Fibroblast of lung (primary cell): ENCODE results near the gene HMGN4.

Experiments used
- EZH2 ChIP-seq: IDR thresholded peaks from 2 replicates; pipeline ENCODE4 v1.5.1; 2012; ENCODE audit warnings: low read length, control low read depth, mild to moderate bottlenecking; ENCODE audit errors: missing control alignments
- TF ChIP-seq, protein P1 (sequence below), 2 donors: IDR thresholded peaks in 1 of 2; conservative IDR thresholded peaks in 1 of 2; 1 replicate in 1 of 2; 2 replicates in 1 of 2; pipeline ENCODE4 v1.5.1; 2011 to 2012; ENCODE audit warnings: low read length in 2 of 2, control low read depth in 1 of 2, inconsistent platforms in 1 of 2, low read depth in 1 of 2, mild to moderate bottlenecking in 1 of 2

DNA sequence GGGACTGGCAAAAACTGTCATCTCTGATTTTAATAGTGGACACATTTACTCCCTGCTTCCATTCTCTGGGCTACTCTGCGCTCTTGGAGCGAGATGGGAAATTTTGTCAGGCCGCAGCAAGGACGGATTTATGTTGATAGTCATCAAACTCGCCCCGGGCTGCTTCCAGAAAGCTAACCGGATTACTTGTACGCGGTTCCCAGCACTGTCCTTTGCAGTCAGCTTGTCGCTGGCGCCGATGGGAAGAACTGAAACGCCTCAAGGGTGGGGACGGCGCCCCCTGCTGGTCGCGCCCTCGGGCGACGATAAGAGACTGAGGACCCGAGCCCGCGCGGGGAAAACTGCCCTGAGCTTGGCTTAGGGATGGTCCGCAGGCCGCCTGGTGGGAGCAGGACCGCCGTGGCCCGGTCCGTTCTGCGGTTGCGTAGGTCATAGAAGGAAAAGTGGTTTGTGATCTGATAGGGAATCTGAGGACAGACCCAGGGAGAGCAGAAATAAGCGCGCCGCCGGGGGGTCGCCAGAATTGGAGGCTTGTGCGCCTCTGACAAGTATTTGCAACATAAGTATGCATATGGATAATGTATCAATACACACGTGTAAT is 57.6 kb downstream of the HMGN4 start:
- TF ChIP-seq, protein P1, sequence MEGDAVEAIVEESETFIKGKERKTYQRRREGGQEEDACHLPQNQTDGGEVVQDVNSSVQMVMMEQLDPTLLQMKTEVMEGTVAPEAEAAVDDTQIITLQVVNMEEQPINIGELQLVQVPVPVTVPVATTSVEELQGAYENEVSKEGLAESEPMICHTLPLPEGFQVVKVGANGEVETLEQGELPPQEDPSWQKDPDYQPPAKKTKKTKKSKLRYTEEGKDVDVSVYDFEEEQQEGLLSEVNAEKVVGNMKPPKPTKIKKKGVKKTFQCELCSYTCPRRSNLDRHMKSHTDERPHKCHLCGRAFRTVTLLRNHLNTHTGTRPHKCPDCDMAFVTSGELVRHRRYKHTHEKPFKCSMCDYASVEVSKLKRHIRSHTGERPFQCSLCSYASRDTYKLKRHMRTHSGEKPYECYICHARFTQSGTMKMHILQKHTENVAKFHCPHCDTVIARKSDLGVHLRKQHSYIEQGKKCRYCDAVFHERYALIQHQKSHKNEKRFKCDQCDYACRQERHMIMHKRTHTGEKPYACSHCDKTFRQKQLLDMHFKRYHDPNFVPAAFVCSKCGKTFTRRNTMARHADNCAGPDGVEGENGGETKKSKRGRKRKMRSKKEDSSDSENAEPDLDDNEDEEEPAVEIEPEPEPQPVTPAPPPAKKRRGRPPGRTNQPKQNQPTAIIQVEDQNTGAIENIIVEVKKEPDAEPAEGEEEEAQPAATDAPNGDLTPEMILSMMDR (conservative IDR thresholded peaks at IDR 0.05 in 1 of 2, IDR thresholded peaks at IDR 0.05 in 1 of 2; ENCODE audit: low read depth in 1 of 2, low read length in 2 of 2): peak; percentile 84 to 96
- TF ChIP-seq EZH2: no peak
